OCI-LY7 (cell line): Measurements from ENCODE around the gene STARD7. TPM values are rescaled to one million over a fixed set of nuclear protein-coding genes. Genes with fewer than 3 reads are reported as not detected.
A peak's percentile ranks its signal among the peaks of the same experiment; 100 is the strongest.

Experiments used
- BruUV-seq: library from RNA; stranded (reverse); fragments of 400-500 nt; replicated peaks from 2 replicates; lab custom pipeline; 2021; lab: Mats Ljungman, UMichigan
- CTCF ChIA-PET: fragments of 300-600 bp; sonication (Branson Sonifier 250); formaldehyde crosslinking; loops from one replicate; lab custom pipeline; 2022; ENCODE audit warnings: antibody characterized with exemption; ENCODE audit not compliant: unreplicated experiment; lab: Charles Lee
- POLR2A ChIA-PET: fragments of 300-600 bp; sonication (Branson Sonifier 250); formaldehyde crosslinking; loops from one replicate; lab custom pipeline; 2022; ENCODE audit warnings: antibody characterized with exemption; lab: Charles Lee
- DNase-seq: peaks from one replicate; pipeline ENCODE4 v3.0.0-alpha.2; 2015; ENCODE audit warnings: low spot score
- H2AFZ ChIP-seq: fragments of 200-600 bp; sonication (generic), shearing (Covaris generic); 2 replicates; pipeline ENCODE4 v1.6.1; 2014; ENCODE audit warnings: mild to moderate bottlenecking, antibody characterized with exemption, low read length, moderate library complexity
- H3K27ac ChIP-seq: fragments of 200-600 bp; sonication (generic); 2 replicates; pipeline ENCODE4 v1.5.1; 2014; ENCODE audit warnings: mixed run types, low read depth, mild to moderate bottlenecking, moderate library complexity, low read length, inconsistent platforms; ENCODE audit not compliant: poor library complexity, severe bottlenecking
- H3K36me3 ChIP-seq: fragments of 200-600 bp; sonication (generic); 2 replicates; pipeline ENCODE4 v1.6.1; 2014; ENCODE audit warnings: mild to moderate bottlenecking, antibody characterized with exemption, low read length, moderate library complexity, mixed read lengths; ENCODE audit not compliant: insufficient read depth
- H3K4me1 ChIP-seq: fragments of 200-600 bp; sonication (generic); 2 replicates; pipeline ENCODE4 v1.5.1; 2014; ENCODE audit warnings: mild to moderate bottlenecking, low read length; ENCODE audit not compliant: insufficient read depth, poor library complexity, severe bottlenecking
- H3K4me2 ChIP-seq: fragments of 200-600 bp; sonication (generic); 2 replicates; pipeline ENCODE4 v1.6.1; 2014; ENCODE audit warnings: mild to moderate bottlenecking, low read length
- H3K4me3 ChIP-seq: fragments of 200-600 bp; sonication (generic); 2 replicates; pipeline ENCODE4 v1.5.1; 2014; ENCODE audit warnings: mild to moderate bottlenecking, low read depth, low read length; ENCODE audit not compliant: poor library complexity, severe bottlenecking
- H3K79me2 ChIP-seq: fragments of 200-600 bp; sonication (generic); 2 replicates; pipeline ENCODE4 v1.6.1; 2016; ENCODE audit warnings: low read depth, mild to moderate bottlenecking, low read length, moderate library complexity, mixed read lengths; ENCODE audit not compliant: insufficient read depth
- H3K9me2 ChIP-seq: fragments of 200-600 bp; sonication (generic); 2 replicates; pipeline ENCODE4 v1.6.1; 2016; ENCODE audit warnings: mild to moderate bottlenecking, low read length, mixed read lengths; ENCODE audit not compliant: insufficient read depth
- H3K9me3 ChIP-seq: fragments of 200-600 bp; sonication (generic); 2 replicates; pipeline ENCODE4 v1.6.1; 2014; ENCODE audit warnings: mild to moderate bottlenecking, mixed run types, low read length, mixed read lengths
- H4K20me1 ChIP-seq: fragments of 200-600 bp; sonication (generic); 2 replicates; pipeline ENCODE4 v1.6.1; 2014; ENCODE audit warnings: mild to moderate bottlenecking, antibody characterized with exemption, low read length, moderate library complexity, mixed read lengths; ENCODE audit not compliant: insufficient read depth
- EZH2phosphoT487 ChIP-seq: fragments of 200-600 bp; sonication (generic); IDR thresholded peaks from 2 replicates; pipeline ENCODE4 v1.6.1; 2018; ENCODE audit warnings: low read depth, borderline replicate concordance, mild to moderate bottlenecking, mixed run types, antibody characterized with exemption, low read length, moderate library complexity, mixed read lengths
- intact Hi-C: fragments of 100-400 bp; cut with micrococcal nuclease; formaldehyde crosslinking; loops from one replicate; pipeline ENCODE4 v1.10.0; 2022; ENCODE audit not compliant: unreplicated experiment
- total RNA-seq, 2 experiments: library from RNA; depleted of rRNA in 1 of 2; stranded (reverse); fragments of >200 nt in 1 of 2; shearing (Covaris generic) in 1 of 2; gene quantifications; 2 replicates each; pipeline ENCODE4 v1.2.3, GENCODE V29; 2014 to 2022
- TF ChIP-seq, protein P1 (sequence below): fragments of 200-600 bp; sonication (generic); conservative IDR thresholded peaks from 2 replicates; pipeline ENCODE4 v1.5.1; 2014; ENCODE audit warnings: mild to moderate bottlenecking, antibody characterized with exemption, low read length, moderate library complexity, mixed read lengths

The STARD7 gene
- total RNA-seq, 2 experiments from 2014 or later: 206 to 239 TPM

DNA sequence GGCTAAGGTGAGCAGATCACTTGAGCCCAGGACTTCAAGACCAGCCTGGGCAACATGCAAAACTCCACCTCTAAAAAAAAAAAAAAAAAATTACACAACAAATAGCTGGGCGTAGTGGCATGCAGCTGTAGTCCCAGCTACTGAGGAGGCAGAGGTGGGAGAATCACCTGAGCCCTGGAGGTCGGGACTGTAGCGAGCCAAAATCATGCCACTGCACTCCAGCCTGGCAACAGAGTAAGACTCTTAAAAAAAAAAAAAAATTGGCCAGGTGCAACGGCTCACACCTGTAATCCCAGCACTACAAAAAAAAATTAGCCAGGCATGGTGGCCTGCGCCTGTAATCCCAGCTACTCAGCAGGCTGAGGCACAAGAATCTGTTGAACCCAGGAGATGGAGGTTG lies 7.3 kb downstream of the STARD7 start:
- intact Hi-C loops: no loop called here
- Histone ChIP-seq H3K4me1 (peaks cover 76% of the 10 kb centered on the region), H3K4me3 (no peak overlapping the region), H3K79me2 (peaks cover 100% of the 10 kb centered on the region), H3K36me3 (peaks cover 70% of the 10 kb centered on the region), H2AFZ (no peak overlapping the region), H3K9me2 (no peaks in the 10 kb centered on the region), H3K4me2 (peak overlapping the region; percentile 97), H4K20me1 (peaks cover 65% of the 10 kb centered on the region), H3K27ac (no peak overlapping the region), H3K9me3 (no peaks in the 10 kb centered on the region)
- BruUV-seq: no TSS peak
- TF ChIP-seq EZH2phosphoT487: no peak
- TF ChIP-seq, protein P1, sequence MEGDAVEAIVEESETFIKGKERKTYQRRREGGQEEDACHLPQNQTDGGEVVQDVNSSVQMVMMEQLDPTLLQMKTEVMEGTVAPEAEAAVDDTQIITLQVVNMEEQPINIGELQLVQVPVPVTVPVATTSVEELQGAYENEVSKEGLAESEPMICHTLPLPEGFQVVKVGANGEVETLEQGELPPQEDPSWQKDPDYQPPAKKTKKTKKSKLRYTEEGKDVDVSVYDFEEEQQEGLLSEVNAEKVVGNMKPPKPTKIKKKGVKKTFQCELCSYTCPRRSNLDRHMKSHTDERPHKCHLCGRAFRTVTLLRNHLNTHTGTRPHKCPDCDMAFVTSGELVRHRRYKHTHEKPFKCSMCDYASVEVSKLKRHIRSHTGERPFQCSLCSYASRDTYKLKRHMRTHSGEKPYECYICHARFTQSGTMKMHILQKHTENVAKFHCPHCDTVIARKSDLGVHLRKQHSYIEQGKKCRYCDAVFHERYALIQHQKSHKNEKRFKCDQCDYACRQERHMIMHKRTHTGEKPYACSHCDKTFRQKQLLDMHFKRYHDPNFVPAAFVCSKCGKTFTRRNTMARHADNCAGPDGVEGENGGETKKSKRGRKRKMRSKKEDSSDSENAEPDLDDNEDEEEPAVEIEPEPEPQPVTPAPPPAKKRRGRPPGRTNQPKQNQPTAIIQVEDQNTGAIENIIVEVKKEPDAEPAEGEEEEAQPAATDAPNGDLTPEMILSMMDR: no peak
- no peak for DNase-seq
- CTCF ChIA-PET: no interaction called here
- POLR2A ChIA-PET: interaction anchor here (1.0 to 4.7 kb wide), 3 partner anchors 10 to 33 kb away, joined by 3 to 21 read pairs (median 4); no protein-coding TSS in a partner anchor

DNA sequence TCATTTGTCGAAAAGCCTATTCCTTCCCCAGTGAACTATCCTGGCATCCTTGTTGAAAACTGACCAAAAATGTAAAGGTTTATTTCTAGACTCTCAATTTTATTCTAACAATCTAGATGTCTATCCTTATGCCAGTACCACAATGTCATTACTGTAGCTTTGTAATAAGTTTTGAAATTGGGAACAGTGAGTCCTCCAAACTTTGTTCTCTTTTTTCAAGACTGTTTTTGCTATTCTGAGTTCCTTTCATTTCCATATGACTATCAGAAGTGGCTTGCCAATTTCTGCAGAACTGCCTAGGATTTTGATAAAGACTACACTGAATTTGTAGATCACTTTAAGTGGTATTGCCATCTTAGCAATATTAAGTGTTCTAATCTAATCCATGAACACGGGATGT lies 9.7 kb downstream of the STARD7 start:
- POLR2A ChIA-PET: interaction anchor here (0.7 to 0.8 kb wide), 2 partner anchors 9 to 68 kb away, joined by 3 read pairs; no protein-coding TSS in a partner anchor
- no peak overlapping the region for H3K27ac ChIP-seq
- peaks cover 52% of the 10 kb centered on the region for H3K4me1 ChIP-seq
- no peak overlapping the region for H3K4me3 ChIP-seq
- CTCF ChIA-PET: no interaction called here
- H3K9me2 ChIP-seq: no peaks in the 10 kb centered on the region
- H3K79me2 ChIP-seq: peaks cover 100% of the 10 kb centered on the region
- peak overlapping the region; percentile 22; the same call in 1 of the 2 replicates for H3K4me2 ChIP-seq
- no peak overlapping the region for H2AFZ ChIP-seq
- no peak for DNase-seq
- H3K9me3 ChIP-seq: no peaks in the 10 kb centered on the region
- intact Hi-C loops: no loop called here
- TF ChIP-seq, protein P1: no peak
- no peak for TF ChIP-seq EZH2phosphoT487
- no TSS peak for BruUV-seq
- H3K36me3 ChIP-seq: peaks cover 69% of the 10 kb centered on the region
- peaks cover 61% of the 10 kb centered on the region for H4K20me1 ChIP-seq

DNA sequence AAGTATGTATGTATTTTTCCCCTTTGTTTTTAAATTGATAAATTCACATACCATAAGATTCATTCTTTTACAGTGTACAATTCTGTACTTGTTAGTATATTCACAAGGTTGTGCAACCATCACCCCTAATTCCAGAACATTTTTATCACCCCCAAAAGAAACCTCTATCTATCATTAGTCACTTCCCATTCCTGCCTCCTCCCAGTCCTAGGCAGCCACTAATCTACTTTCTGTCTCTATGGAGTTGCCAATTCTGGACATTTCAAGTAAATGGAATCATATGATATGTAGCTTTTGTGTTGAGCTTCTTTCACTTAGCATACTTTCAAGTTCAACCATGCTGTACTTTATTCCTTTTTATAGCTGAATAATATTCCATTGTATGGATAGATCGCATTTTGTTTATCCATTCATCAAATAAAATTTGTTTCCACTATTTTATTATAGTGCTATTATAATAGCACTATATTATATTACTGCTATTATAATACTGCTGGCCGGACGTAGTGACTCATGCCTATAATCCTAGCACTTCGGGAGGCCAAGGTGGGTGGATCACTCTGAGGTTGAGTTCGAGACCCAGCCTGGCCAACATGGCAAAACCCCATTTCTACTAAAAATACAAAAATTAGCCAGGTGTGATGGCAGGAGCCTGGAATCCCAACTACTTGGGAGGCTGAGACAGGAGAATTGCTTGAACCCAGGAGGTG lies 10.9 kb downstream of the STARD7 start:
- Histone ChIP-seq H2AFZ (no peak overlapping the region), H3K4me3 (no peak overlapping the region), H4K20me1 (peaks cover 51% of the 10 kb centered on the region), H3K79me2 (peaks cover 98% of the 10 kb centered on the region), H3K36me3 (peaks cover 69% of the 10 kb centered on the region), H3K27ac (no peak overlapping the region), H3K9me3 (no peaks in the 10 kb centered on the region), H3K9me2 (no peaks in the 10 kb centered on the region), H3K4me2 (no peak overlapping the region), H3K4me1 (peaks cover 40% of the 10 kb centered on the region)
- BruUV-seq: no TSS peak
- intact Hi-C loops: no loop called here
- ChIA-PET POLR2A (interaction anchor here (0.6 kb wide), 1 partner anchor 27 kb away, joined by 3 read pairs; no protein-coding TSS in a partner anchor), CTCF (no interaction called here)
- TF ChIP-seq, protein P1: no peak
- TF ChIP-seq EZH2phosphoT487: no peak
- no peak for DNase-seq
